ENCODE measurements around the gene RNU4-1.
A peak's percentile ranks its signal among the peaks of the same experiment; 100 is the strongest.
"Not testable (repeated sequence)": the region's sequence is repeated elsewhere in the genome, so short reads cannot be mapped to it uniquely, and the experiment has no call there.

Gene RNU4-1

GRCh38 chr12:120292661-120293531, at the start of gene RNU4-1:
TSS of gene RNU4-1 (minus strand) at chr12:120293237.
- peak; percentile 87 for DNase-seq

GRCh38 chr12:120342175-120343038, 49.4 kb upstream of the RNU4-1 start:
- DNase-seq, result no peak

GRCh38 chr12:120339256-120339655, 46.2 kb upstream of the RNU4-1 start:
- DNase-seq, result no peak

GRCh38 chr12:120337730-120338129, 44.7 kb upstream of the RNU4-1 start:
- DNase-seq, result no peak

- not testable (repeated sequence) for DNase-seq
Observed at GRCh38 chr12:120336392-120336791, 43.4 kb upstream of the RNU4-1 start.

GRCh38 chr12:120335447-120335846, 42.4 kb upstream of the RNU4-1 start:
- DNase-seq, result peak; percentile 47

- DNase-seq, result no peak
Observed at GRCh38 chr12:120332523-120332922, 39.5 kb upstream of the RNU4-1 start.

- DNase-seq, result no peak
Observed at GRCh38 chr12:120332041-120332440, 39.0 kb upstream of the RNU4-1 start.

- no peak for DNase-seq
Observed at GRCh38 chr12:120331390-120331789, 38.4 kb upstream of the RNU4-1 start.

GRCh38 chr12:120328228-120328627, 35.2 kb upstream of the RNU4-1 start:
- no peak for DNase-seq

GRCh38 chr12:120327593-120327992, 34.6 kb upstream of the RNU4-1 start, which contains the start of gene PLA2G1B:
TSS of gene PLA2G1B (minus strand) at chr12:120327779. CDS start at chr12:120327753, 26 bp downstream.
- no peak for DNase-seq

GRCh38 chr12:120324841-120325417, 31.9 kb upstream of the RNU4-1 start:
- DNase-seq, result no peak

GRCh38 chr12:120323772-120324171, 30.7 kb upstream of the RNU4-1 start:
- DNase-seq, result no peak

- no peak for DNase-seq
Observed at GRCh38 chr12:120321382-120322202, 28.6 kb upstream of the RNU4-1 start.

- peak; percentile 99 for DNase-seq
Observed at GRCh38 chr12:120317224-120318105, 24.4 kb upstream of the RNU4-1 start.

- no peak for DNase-seq
Observed at GRCh38 chr12:120316798-120317223, 23.8 kb upstream of the RNU4-1 start.

- DNase-seq, result no peak
Observed at GRCh38 chr12:120314220-120314619, 21.2 kb upstream of the RNU4-1 start.

- peak; percentile 94 for DNase-seq
Observed at GRCh38 chr12:120301962-120302815, 9.2 kb upstream of the RNU4-1 start, which contains the start of gene SIRT4. TSS of gene SIRT4 (plus strand) at chr12:120302321. CDS start at chr12:120303562, 1,241 bp downstream.

GRCh38 chr12:120292411-120292660, 701 bp downstream of the RNU4-1 start:
- DNase-seq, result no peak

GRCh38 chr12:120290609-120291305, 2.3 kb downstream of the RNU4-1 start:
- DNase-seq, result peak; percentile 34
